GM18873 (cell line): ENCODE measurements around the gene ALG11.
"Not testable (repeated sequence)": the region's sequence is repeated elsewhere in the genome, so short reads cannot be mapped to it uniquely, and the experiment has no call there.

ENCODE experiments used
- ATAC-seq: cut with Tn5 transposase; IDR thresholded peaks from one replicate; pipeline ENCODE4 v1.9.1; 2021; ENCODE audit warnings: mild to moderate bottlenecking, moderate library complexity, moderate number of reproducible peaks; ENCODE audit not compliant: unreplicated experiment, low FRiP score

Gene ALG11

GRCh38 chr13:52011632-52012511 is at the start of gene ALG11:
Gene ALG11, plus strand, starts transcription at chr13:52012398. Its CDS starts 21 bp downstream, at chr13:52012419.
- ATAC-seq: peak; percentile 100

- ATAC-seq: no peak
Measured at GRCh38 chr13:51966186-51966585, 46.0 kb upstream of the ALG11 start.

GRCh38 chr13:51967482-51968446 is 44.4 kb upstream of the ALG11 start:
- ATAC-seq: no peak

- no peak for ATAC-seq
Measured at GRCh38 chr13:51970349-51970748, 41.8 kb upstream of the ALG11 start.

GRCh38 chr13:51971520-51972426 is 40.4 kb upstream of the ALG11 start:
- no peak for ATAC-seq

- ATAC-seq: no peak
Measured at GRCh38 chr13:51974482-51974881, 37.7 kb upstream of the ALG11 start.

GRCh38 chr13:51976423-51976822 is 35.8 kb upstream of the ALG11 start:
- no peak for ATAC-seq

- ATAC-seq: no peak
Measured at GRCh38 chr13:51976890-51977289, 35.3 kb upstream of the ALG11 start.

- ATAC-seq: no peak
Measured at GRCh38 chr13:51977625-51978024, 34.6 kb upstream of the ALG11 start.

- no peak for ATAC-seq
Measured at GRCh38 chr13:51978796-51979556, 33.2 kb upstream of the ALG11 start.

- no peak for ATAC-seq
Measured at GRCh38 chr13:51980908-51981307, 31.3 kb upstream of the ALG11 start.

- no peak for ATAC-seq
Measured at GRCh38 chr13:51981355-51981754, 30.8 kb upstream of the ALG11 start.

- ATAC-seq: not testable (repeated sequence)
Measured at GRCh38 chr13:51983292-51983691, 28.9 kb upstream of the ALG11 start.

GRCh38 chr13:51984904-51985303 is 27.3 kb upstream of the ALG11 start:
- not testable (repeated sequence) for ATAC-seq

GRCh38 chr13:51988988-51989618 is 23.1 kb upstream of the ALG11 start:
- no peak for ATAC-seq

GRCh38 chr13:51993713-51994112 is 18.5 kb upstream of the ALG11 start:
- no peak for ATAC-seq

- no peak for ATAC-seq
Measured at GRCh38 chr13:51995677-51996551, 16.3 kb upstream of the ALG11 start.

GRCh38 chr13:51996641-51997040 is 15.6 kb upstream of the ALG11 start:
- ATAC-seq: no peak
